Gastroesophageal sphincter (tissue), 4 donors: ENCODE results near the gene PZP. TPM values are rescaled to one million over a fixed set of nuclear protein-coding genes. Genes with fewer than 3 reads are reported as not detected.
"Not testable (repeated sequence)": the region's sequence is repeated elsewhere in the genome, so short reads cannot be mapped to it uniquely, and the experiment has no call there.

Experiments
- ATAC-seq: fragments of 150-250 bp; one replicate; pipeline ENCODE4 v1.9.1; 2016; ENCODE audit warnings: mild to moderate bottlenecking, moderate library complexity
- H3K27ac ChIP-seq, 4 donors: fragments of 200-600 bp; sonication (generic) in 3 of 4; 1 replicate in 3 of 4; 2 replicates in 1 of 4; pipeline ENCODE4 v1.5.1; 2016 to 2019
- H3K27me3 ChIP-seq: fragments of 200-600 bp; sonication (generic); one replicate; pipeline ENCODE4 v1.5.1; 2019
- H3K36me3 ChIP-seq, 2 donors: fragments of 200-600 bp; sonication (generic); one replicate each; pipeline ENCODE4 v1.5.1; 2019; ENCODE audit warnings: control low read depth in 1 of 2
- H3K4me1 ChIP-seq, 3 donors: fragments of 200-600 bp; sonication (generic); 1 replicate in 2 of 3; 2 replicates in 1 of 3; pipeline ENCODE4 v1.5.1; 2016 to 2019; ENCODE audit warnings: control low read depth in 2 of 3
- H3K4me3 ChIP-seq, 2 donors: fragments of 200-600 bp; sonication (generic); one replicate each; pipeline ENCODE4 v1.5.1; 2019; ENCODE audit warnings: mild to moderate bottlenecking in 1 of 2, moderate library complexity in 1 of 2
- H3K9me3 ChIP-seq, 3 donors: fragments of 200-600 bp; sonication (generic); one replicate each; pipeline ENCODE4 v1.5.1; 2017 to 2019; ENCODE audit warnings: control low read depth in 2 of 3
- CTCF ChIP-seq, 4 experiments: fragments of 200-600 bp in 2 of 4; fragments of 450-650 bp in 2 of 4; sonication (generic) in 1 of 4; IDR thresholded peaks; one replicate each; pipeline ENCODE4 v1.5.1; 2017 to 2019; ENCODE audit warnings: antibody characterized with exemption in 4 of 4, mild to moderate bottlenecking in 2 of 4, moderate library complexity in 2 of 4
- EP300 ChIP-seq: sonication (generic); formaldehyde crosslinking; IDR thresholded peaks from one replicate; pipeline ENCODE4 v1.6.1; 2017; ENCODE audit warnings: antibody characterized with exemption, mild to moderate bottlenecking
- POLR2A ChIP-seq, 2 donors: fragments of 450-650 bp; IDR thresholded peaks; one replicate each; pipeline ENCODE4 v1.6.1; 2017; ENCODE audit warnings: antibody characterized with exemption in 2 of 2, mild to moderate bottlenecking in 2 of 2, moderate library complexity in 1 of 2
- POLR2AphosphoS5 ChIP-seq: sonication (generic); formaldehyde crosslinking; IDR thresholded peaks from one replicate; pipeline ENCODE4 v1.6.1; 2017; ENCODE audit warnings: antibody characterized with exemption
- WGBS, 2 donors: methylation state at CpG; one replicate each; pipeline ENCODE4 v1.1.5; 2018; ENCODE audit warnings: low coverage in 1 of 2; 5-methylcytosine and 5-hydroxymethylcytosine counted together
- total RNA-seq, 4 donors: library from RNA; depleted of rRNA; stranded (reverse); fragments of >200 nt; gene quantifications; one replicate each; pipeline ENCODE4 v1.1.0, GENCODE V29; 2016

Gene PZP
- total RNA-seq, 4 donors from 2014 or later: 0.16 to 0.62 TPM; not detected in 2

DNA sequence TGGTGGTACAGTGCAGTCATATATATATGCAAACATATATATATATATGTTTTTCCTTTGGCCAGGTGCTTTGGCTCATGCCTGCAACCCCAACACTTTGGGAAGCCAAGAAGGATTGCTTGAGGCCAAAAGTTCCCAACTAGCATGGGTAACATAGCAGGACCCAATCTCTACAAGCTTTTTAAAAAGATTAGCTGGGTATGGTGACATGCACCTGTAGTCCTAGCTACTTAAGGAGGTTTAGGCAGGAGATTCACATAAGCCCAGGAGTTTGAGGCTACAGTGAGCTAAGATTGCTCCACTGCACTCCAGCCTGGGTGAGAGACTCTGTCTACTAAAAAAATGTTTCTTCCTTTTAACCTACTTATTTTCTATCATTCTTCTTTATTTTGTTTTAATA is 10.2 kb downstream of the PZP start:
- H3K4me1 ChIP-seq: no peaks in the 10 kb centered on the region
- H3K4me3 ChIP-seq: no peak overlapping the region
- H3K36me3 ChIP-seq: no peaks in the 10 kb centered on the region
- TF ChIP-seq CTCF (IDR thresholded peaks at IDR 0.05) (no peak), EP300 (no peak), POLR2AphosphoS5 (no peak), POLR2A (IDR thresholded peaks at IDR 0.05) (no peak)
- ATAC-seq: no peak
- no peaks in the 10 kb centered on the region for H3K9me3 ChIP-seq
- H3K27me3 ChIP-seq: no peaks in the 10 kb centered on the region
- H3K27ac ChIP-seq: no peak overlapping the region

DNA sequence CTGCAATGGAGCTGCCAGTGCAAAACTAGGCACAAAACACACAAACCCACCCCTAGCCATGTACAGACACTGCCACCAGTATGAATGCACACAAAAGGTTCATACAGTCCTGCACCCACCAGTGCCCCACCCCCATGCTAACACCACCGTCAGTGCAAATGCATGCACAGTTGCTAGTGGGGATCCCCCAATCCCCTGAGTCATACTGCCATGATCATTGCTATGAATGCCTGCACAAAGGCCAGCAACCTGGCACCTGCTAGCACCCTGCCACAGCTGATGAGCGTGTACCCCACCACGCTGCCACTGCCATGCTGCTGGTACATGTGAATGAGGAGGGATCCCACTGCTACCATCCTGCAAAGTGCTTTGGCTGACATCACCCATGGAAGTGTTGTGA is 23.9 kb downstream of the PZP start:
- H3K4me1 ChIP-seq: no peaks in the 10 kb centered on the region
- no peaks in the 10 kb centered on the region for H3K27me3 ChIP-seq
- no peak overlapping the region for H3K4me3 ChIP-seq
- H3K36me3 ChIP-seq: no peaks in the 10 kb centered on the region
- no peak overlapping the region for H3K27ac ChIP-seq
- H3K9me3 ChIP-seq: no peaks in the 10 kb centered on the region
- no peak for ATAC-seq
- TF ChIP-seq POLR2A (IDR thresholded peaks at IDR 0.05) (no peak), EP300 (no peak), POLR2AphosphoS5 (no peak), CTCF (IDR thresholded peaks at IDR 0.05) (no peak)
- 100% methylated on average over 3 of the region's 3 CpGs; no CpG with 5 or more reads in 1 of the 2 donors for WGBS, 2 donors

DNA sequence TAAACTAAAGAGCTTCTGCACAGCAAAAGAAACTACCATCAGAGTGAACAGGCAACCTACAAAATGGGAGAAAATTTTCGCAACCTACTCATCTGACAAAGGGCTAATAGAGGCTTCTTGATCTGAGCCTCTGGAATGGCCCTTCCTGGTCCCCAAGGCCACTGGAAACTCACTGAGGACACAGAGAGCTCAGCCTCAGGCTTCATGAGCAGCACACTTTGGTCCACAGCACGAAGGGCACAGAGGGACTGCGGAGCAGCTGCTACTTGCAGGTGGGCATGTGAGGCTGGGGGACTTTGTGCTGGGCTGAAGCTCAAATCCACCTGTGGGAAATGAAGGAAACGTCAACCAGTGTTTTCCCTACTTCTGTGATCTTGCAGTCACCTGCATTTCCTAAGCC is 27.4 kb downstream of the PZP start:
- no peak overlapping the region for H3K27ac ChIP-seq

DNA sequence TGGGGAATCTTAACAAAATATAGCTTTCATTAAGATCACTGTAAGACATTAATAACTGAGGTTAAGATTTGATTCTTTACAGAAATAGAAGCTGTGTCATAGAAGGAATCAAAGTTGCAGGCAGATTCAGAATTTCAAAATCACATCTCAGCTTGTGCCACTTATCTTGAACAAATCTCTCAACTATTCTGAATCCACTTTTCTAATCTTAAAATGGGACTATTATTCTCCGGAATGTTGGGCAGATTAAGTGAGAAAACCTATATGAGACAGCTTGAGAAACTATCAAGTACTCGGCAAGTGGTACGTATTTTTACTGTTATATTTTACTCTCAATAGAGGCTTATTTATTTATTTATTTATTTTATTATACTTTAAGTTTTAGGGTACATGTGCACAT is 28.4 kb downstream of the PZP start:
- H3K36me3 ChIP-seq: no peaks in the 10 kb centered on the region
- TF ChIP-seq POLR2AphosphoS5 (no peak), EP300 (no peak), POLR2A (IDR thresholded peaks at IDR 0.05) (no peak)
- no peaks in the 10 kb centered on the region for H3K4me1 ChIP-seq
- no peaks in the 10 kb centered on the region for H3K27me3 ChIP-seq
- H3K9me3 ChIP-seq: no peaks in the 10 kb centered on the region
- no peak overlapping the region for H3K4me3 ChIP-seq
- WGBS, 2 donors: 93 to 96% methylated on average over 3 of the region's 3 CpGs
- no peak for ATAC-seq
- no peak overlapping the region for H3K27ac ChIP-seq

More for the DNA sequence above, 27.4 kb downstream of the PZP start:
- H3K9me3 ChIP-seq: no peaks in the 10 kb centered on the region
- no peak for ATAC-seq
- no peaks in the 10 kb centered on the region for H3K27me3 ChIP-seq
- TF ChIP-seq CTCF (IDR thresholded peaks at IDR 0.05) (no peak), EP300 (no peak), POLR2AphosphoS5 (no peak), POLR2A (IDR thresholded peaks at IDR 0.05) (no peak)
- no peak overlapping the region for H3K4me3 ChIP-seq
- no peaks in the 10 kb centered on the region for H3K36me3 ChIP-seq
- WGBS, 2 donors: 77 to 91% methylated on average over 3 of the region's 4 CpGs
- H3K4me1 ChIP-seq: no peaks in the 10 kb centered on the region

DNA sequence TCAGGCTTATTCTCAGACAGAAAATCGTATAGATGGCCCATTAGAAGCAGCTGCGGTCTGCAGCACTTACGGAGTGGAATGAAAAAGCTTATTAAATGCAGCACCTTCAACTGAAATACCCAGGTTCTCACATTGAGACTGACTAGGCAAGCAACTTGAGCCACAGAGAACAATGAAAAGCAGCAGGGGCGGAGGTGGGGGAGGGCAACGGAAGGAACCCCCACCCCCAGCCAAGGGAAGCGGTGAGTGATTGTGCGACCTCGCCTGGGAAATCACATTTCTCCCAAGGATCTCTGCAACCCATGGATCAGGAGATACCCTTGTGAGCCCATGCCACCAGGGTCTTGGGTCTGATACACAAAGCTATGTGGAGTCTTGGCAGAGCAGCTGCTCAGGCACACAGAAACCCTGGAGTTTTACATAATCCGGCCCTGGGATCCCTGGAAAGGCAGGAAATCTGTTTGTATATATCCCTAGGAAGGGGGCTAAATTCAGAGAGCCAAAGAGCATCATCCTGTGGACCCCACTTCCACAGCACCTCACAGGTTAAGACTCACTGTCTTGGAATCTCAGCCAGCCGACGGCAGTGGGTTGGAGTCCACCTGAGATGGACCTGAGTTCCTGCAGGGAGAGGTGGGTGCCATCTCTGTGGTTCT is 38.1 kb downstream of the PZP start:
- Histone ChIP-seq H3K9me3 (no peaks in the 10 kb centered on the region), H3K27me3 (no peaks in the 10 kb centered on the region), H3K27ac (no peak overlapping the region), H3K36me3 (no peaks in the 10 kb centered on the region), H3K4me1 (no peaks in the 10 kb centered on the region), H3K4me3 (no peak overlapping the region)
- WGBS, 2 donors: 65% methylated on average over 5 of the region's 11 CpGs
- TF ChIP-seq EP300 (no peak), CTCF (IDR thresholded peaks at IDR 0.05) (no peak), POLR2AphosphoS5 (no peak), POLR2A (IDR thresholded peaks at IDR 0.05) (no peak)
- no peak for ATAC-seq

DNA sequence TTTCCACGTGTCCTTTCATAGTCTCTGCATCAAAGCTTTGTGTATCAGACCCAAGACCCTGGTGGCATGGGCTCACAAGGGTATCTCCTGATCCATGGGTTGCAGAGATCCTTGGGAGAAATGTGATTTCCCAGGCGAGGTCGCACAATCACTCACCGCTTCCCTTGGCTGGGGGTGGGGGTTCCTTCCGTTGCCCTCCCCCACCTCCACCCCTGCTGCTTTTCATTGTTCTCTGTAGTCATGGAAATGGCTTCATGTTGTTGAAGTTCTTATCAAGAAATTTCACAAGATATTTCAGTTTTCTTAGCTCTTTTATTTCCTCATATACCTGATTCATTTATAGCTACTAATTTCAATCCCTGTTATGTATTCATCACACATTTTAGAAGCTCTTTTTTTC is 40.9 kb downstream of the PZP start:
- H3K27ac ChIP-seq, H3K4me1 ChIP-seq, H3K27me3 ChIP-seq, H3K4me3 ChIP-seq, ATAC-seq, H3K9me3 ChIP-seq, H3K36me3 ChIP-seq: not testable (repeated sequence)
- WGBS, 2 donors: 76% methylated on average over 5 of the region's 5 CpGs; no CpG with 5 or more reads in 1 of the 2 donors
